HT1080 (cell line): ENCODE results near the gene HPGDS. TPM values are rescaled to one million over a fixed set of nuclear protein-coding genes. Genes with fewer than 3 reads are reported as not detected.
"Not testable (repeated sequence)": the region's sequence is repeated elsewhere in the genome, so short reads cannot be mapped to it uniquely, and the experiment has no call there.

Source experiments
- DNase-seq: peaks from one replicate; pipeline ENCODE4 v3.0.0-alpha.2; 2015; ENCODE audit warnings: low read depth
- total RNA-seq: library from RNA; depleted of rRNA; stranded (reverse); fragments of >200 nt; shearing (Covaris generic); gene quantifications from 2 replicates; pipeline ENCODE4 v1.2.3, GENCODE V29; 2014

Gene HPGDS
- total RNA-seq, 1 experiment from 2014 or later = not detected

- no peak for DNase-seq
These were observed 12.7 kb downstream of the HPGDS start for GRCh38 chr4:94329933-94330332.

DNA sequence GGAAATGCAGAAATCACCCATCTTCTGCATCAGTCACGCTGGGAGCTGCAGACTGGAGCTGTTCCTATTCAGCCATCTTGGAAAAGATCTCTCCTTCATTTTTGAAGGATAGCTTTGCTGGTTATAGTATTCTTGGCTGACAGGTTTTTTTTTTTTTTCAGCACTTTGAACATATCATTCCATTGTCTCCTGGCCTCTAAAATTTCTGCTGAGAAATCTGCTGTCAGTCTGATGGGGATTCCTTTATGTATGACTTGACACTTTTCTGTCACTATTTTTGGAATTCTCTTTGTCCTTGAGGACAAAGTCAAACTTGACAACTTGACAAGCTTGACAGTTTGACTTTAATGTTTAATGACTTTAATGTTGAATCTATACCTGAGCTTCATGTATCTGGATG is 16.8 kb downstream of the HPGDS start:
- DNase-seq = no peak

GRCh38 chr4:94319927-94320326 is 22.7 kb downstream of the HPGDS start:
- not testable (repeated sequence) for DNase-seq

- DNase-seq = no peak
These were observed 35.3 kb downstream of the HPGDS start for GRCh38 chr4:94307231-94307871.

DNA sequence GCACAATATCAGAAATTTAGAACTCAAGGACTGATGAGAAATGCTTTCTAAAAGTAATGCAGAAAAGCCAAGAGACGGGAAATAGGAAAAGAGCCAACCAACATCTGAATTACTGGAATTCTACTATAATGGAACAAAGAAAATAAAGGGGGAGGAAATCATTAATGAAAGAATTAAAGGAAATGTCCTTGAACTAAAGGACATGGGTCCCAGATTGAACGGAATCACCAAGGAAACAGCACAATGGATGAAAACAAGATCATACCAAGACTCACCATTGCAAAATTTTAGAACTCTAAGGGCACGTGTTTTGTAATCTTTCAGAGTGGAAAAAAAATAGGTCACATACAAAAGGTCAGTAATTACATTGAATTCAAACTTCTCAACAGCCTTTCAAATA is 35.9 kb downstream of the HPGDS start:
- no peak for DNase-seq

GRCh38 chr4:94305466-94306225 is 37.0 kb downstream of the HPGDS start:
- DNase-seq = no peak

- peak; percentile 34 for DNase-seq
These were observed 38.2 kb downstream of the HPGDS start for GRCh38 chr4:94304365-94304971.

- no peak for DNase-seq
These were observed 40.4 kb downstream of the HPGDS start for GRCh38 chr4:94302191-94302590.

- no peak for DNase-seq
These were observed 43.8 kb downstream of the HPGDS start for GRCh38 chr4:94298725-94299252.

- DNase-seq = not testable (repeated sequence)
These were observed 47.2 kb downstream of the HPGDS start for GRCh38 chr4:94295473-94295872.

GRCh38 chr4:94293981-94294380 is 48.7 kb downstream of the HPGDS start:
- DNase-seq = not testable (repeated sequence)

- DNase-seq = no peak
These were observed 52.4 kb downstream of the HPGDS start for GRCh38 chr4:94290245-94290644.

DNA sequence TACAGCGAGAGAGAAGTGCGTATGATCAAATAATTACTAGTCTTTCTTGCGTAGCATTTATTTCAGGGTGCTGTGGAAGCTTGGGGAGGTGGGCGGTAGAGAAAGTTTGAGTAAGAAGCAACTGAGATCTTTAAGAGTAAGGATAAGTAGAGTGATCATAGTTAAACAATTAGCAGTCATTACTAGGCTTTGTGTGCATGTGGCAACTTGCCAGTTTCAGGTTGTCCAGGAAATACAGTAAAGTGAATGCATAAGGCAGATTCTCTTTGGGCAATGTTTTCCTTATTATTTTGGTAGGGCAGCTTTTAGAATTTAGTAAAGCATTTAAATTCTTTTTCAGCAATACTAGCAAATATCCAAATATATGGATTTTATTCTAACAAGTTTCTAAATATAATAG is 57.0 kb downstream of the HPGDS start:
- DNase-seq = no peak

- DNase-seq = no peak
These were observed 57.7 kb downstream of the HPGDS start for GRCh38 chr4:94284889-94285288.

DNA sequence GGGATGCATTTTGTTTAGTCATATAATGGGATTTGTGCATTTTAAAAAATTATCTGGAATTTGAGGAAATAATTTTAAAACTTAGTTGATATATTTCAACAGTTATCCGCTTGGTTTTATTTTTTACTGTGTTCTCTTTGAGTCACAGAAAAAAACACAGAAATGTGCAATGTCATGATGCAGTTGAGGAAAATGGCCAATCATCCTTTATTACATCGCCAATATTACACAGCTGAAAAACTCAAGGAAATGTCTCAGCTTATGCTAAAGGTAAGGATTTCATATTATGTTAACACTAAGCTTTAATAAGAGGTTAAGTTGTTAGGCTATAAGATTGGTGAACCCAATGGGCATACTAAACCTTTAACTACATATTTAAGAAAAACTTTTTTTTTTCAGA is 63.9 kb downstream of the HPGDS start:
- no peak for DNase-seq

DNA sequence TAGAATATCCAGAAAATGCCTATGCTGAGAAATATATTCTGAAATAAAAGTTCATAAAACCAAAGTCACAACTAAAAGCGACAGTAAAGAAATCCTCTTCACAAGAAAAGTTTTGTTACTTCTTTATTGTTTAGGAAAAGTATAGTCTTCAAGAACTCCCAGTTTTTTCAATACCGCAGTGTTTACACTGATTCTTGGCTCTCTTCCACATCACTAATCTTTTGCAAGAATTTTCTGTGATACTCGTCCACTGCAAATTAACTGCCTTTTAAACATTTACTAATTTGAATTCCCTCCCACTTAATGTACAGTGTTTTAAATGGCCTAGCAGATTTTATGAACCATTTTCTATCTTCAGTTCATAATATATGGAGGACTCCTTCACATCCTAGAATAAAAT is 65.1 kb downstream of the HPGDS start:
- no peak for DNase-seq

DNA sequence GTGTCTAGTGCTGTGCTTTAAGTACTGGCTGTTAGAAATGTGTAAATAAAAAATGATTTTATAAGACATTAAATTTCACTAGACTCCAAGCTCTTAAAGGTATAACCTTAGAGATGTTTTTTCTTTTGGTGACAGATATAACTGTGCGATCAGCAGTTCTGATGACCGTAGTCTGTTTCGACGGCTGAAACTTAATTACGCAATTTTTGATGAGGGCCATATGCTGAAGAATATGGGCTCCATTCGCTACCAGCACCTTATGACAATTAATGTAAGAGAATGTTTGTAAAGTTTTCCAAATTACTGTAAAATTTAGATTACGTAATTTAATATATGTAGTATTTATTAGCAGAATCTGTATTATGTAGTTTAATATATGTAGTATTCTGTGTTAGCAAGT is 66.4 kb downstream of the HPGDS start:
- no peak for DNase-seq

- DNase-seq = no peak
These were observed 67.7 kb downstream of the HPGDS start for GRCh38 chr4:94274912-94275311.

DNA sequence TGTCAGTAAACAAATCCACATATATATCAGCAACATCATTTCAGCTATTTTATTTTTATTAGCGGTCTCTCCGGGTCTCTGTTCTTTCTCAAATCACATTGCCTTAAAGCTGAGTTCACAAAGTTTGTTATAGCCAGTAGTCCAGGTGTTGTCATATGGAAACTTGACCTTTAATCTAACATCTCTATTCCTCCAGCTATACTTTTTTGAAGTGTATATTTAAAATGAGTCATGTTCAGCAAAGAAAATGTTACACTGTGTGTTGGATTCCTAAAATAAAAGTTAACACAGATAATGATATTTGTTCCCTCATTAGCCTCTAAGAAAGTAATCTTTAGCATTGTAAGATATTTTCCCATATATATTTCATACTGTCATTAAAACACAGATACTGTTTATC is 71.4 kb downstream of the HPGDS start:
- no peak for DNase-seq

DNA sequence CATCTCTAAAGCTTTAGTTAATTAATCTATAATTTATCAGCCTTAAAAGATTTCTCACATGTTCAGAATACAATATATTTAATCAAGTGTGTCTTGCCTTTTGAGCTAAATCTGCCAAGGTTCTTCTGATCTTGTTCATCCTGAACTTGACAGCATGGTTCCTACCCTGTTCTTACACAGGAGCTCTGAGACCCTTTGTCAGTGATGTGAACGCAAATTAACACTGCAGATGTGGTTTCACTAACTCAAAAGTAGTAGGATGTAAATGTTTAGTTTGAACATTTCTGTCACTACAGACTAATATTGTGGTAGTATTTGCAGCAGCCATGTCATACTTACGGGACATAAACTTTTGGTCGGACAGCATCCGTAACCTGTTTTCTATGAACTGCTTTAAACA is 75.6 kb downstream of the HPGDS start:
- DNase-seq = no peak

- DNase-seq = peak; percentile 10
These were observed 80.2 kb downstream of the HPGDS start for GRCh38 chr4:94262163-94263016.
